CD4-positive, alpha-beta memory T cell (primary cell): Measurements from ENCODE around the gene UTP20. TPM values are rescaled to one million over a fixed set of nuclear protein-coding genes. Genes with fewer than 3 reads are reported as not detected.

ENCODE experiments used
- polyA plus RNA-seq, 2 donors: library from polyadenylated mRNA; unstranded; fragments of 300-500 nt; fragmentation: Illumina TruSeq; gene quantifications; one replicate each; pipeline ENCODE4 v1.2.3, GENCODE V29; 2021
- total RNA-seq, 2 experiments: library from RNA; stranded (reverse); gene quantifications; one replicate each; pipeline ENCODE4 v1.2.3, GENCODE V29; 2021

The UTP20 gene
- total and polyA plus RNA-seq, 4 experiments from 2014 or later: 3.3 to 14.9 (median 10.6) TPM

Other genes starting within 250 kb of the UTP20 start
- gene SLC5A8, start 69.9 kb upstream of the UTP20 start, total RNA-seq: not detected
- not detected for gene SLC5A8, start 69.9 kb upstream of the UTP20 start, polyA plus RNA-seq
- 10 to 100 TPM; 37.9 to 41.0 TPM for gene ARL1, start 127.7 kb downstream of the UTP20 start, total RNA-seq
- 10 to 100 TPM; 34.8 to 41.5 TPM for gene ARL1, start 127.7 kb downstream of the UTP20 start, polyA plus RNA-seq
- not detected for gene SPIC, start 195.2 kb downstream of the UTP20 start, total RNA-seq
- gene SPIC, start 195.2 kb downstream of the UTP20 start, polyA plus RNA-seq: not detected